Testis (tissue), 2 donors: ENCODE results near the gene RNF19B.

Experiments
- POLR2A ChIP-seq: fragments of 450-650 bp; IDR thresholded peaks from one replicate; pipeline ENCODE4 v1.6.1; 2017; ENCODE audit warnings: antibody characterized with exemption, mild to moderate bottlenecking, moderate library complexity
- TF ChIP-seq, protein P1 (sequence below), 3 experiments: fragments of 450-650 bp in 2 of 3; fragments of 200-600 bp in 1 of 3; sonication (generic) in 1 of 3; IDR thresholded peaks; one replicate each; pipeline ENCODE4 v1.5.1; 2016 to 2019; ENCODE audit warnings: antibody characterized with exemption in 3 of 3, mild to moderate bottlenecking in 2 of 3, moderate library complexity in 1 of 3

DNA sequence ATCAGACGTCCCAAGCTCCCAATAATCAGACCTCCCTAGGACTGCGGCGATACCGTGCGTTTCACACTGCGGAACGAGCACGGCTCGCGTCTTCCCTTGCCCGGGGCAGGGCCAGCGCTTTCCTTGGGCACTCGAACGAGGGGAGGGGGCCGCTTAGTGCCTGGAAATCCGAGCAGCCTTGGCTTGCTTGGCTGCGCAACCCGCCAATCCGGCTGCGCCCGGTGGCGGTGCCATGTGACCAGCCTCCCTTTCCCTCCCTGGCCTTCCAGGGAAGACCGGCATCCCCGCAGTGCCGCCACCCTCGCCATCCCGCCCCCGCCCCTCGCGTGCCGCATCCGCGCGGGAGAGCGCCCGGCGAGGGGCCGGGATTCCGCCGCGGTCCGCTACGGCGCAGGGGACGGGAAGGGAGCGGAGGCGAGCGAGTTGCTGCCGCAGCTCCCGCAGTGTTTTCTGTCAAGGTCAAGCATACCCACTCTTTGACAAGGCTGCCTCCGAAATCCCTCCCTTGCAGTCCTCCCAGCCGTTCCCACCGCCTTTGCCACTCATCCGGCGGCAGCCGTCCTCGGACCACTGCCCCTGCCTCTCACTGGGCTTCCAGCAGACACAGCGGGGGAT lies 8.3 kb upstream of the RNF19B start:
- TF ChIP-seq POLR2A: no peak
- TF ChIP-seq, protein P1, sequence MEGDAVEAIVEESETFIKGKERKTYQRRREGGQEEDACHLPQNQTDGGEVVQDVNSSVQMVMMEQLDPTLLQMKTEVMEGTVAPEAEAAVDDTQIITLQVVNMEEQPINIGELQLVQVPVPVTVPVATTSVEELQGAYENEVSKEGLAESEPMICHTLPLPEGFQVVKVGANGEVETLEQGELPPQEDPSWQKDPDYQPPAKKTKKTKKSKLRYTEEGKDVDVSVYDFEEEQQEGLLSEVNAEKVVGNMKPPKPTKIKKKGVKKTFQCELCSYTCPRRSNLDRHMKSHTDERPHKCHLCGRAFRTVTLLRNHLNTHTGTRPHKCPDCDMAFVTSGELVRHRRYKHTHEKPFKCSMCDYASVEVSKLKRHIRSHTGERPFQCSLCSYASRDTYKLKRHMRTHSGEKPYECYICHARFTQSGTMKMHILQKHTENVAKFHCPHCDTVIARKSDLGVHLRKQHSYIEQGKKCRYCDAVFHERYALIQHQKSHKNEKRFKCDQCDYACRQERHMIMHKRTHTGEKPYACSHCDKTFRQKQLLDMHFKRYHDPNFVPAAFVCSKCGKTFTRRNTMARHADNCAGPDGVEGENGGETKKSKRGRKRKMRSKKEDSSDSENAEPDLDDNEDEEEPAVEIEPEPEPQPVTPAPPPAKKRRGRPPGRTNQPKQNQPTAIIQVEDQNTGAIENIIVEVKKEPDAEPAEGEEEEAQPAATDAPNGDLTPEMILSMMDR (IDR thresholded peaks at IDR 0.05): no peak
